ENCODE results near the gene OMD.

The OMD gene

DNA sequence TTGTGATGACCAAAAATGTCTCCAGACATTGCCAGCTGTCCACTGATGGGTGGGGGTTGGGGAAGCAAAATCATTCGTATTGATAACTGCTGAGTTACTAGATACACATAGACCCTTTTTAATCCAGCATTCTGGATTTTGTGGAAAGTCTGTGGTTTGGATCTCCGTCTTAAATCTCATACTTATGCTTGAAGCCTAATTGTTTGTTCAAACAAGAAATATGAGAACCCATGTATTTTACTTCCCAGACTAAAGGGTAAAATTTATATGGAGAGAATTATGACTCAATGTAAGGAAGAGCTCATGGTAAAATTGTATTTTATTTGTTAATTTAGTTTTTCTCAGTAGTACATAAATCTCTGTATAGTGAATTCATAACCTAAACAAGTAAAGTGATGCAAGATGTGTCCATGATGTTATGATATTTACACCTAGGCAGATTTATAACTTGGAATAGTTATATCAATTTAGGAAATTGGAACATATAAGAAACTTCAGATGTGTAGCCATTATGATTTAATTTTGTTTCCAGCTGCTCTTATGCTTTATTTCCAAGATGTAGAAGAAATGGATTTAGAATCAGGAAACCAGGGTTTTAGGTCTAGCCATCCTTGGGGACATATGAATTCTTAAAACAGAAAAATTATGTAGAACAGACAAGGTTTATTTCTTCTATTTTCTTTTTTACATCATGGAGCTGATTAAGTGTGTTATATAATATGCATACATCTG lies 15.4 kb downstream of the OMD start:
- no peak for DNase-seq

GRCh38 chr9:92407818-92408217 lies 16.5 kb downstream of the OMD start:
- no peak for DNase-seq

GRCh38 chr9:92406477-92406876 lies 17.8 kb downstream of the OMD start:
- DNase-seq: no peak

DNA sequence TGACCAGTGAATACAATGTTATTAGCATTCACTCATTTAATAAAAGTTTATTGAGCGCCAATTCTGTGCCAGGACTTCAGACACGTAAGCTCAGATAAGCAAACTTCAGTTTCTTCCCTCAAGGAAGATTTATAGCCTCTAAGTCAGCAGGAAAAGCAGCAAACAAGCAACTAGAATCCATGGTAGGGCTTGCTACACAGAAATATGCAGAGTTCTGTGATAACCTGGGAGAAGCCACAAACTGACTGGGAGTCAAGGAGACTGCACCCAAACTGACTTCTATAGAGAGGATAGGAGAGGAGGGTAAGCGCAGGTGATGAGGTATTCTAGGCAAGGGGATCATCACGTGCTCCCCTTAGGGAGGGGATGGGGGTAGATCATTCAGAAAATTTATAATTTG lies 18.5 kb downstream of the OMD start:
- DNase-seq: no peak

- DNase-seq: no peak
These were observed 20.0 kb downstream of the OMD start, which contains the start of gene OGN for GRCh38 chr9:92404042-92404836. OGN (minus strand) TSS chr9:92404578; CDS start chr9:92403407, 1,171 bp downstream.

- no peak for DNase-seq
These were observed 21.2 kb downstream of the OMD start for GRCh38 chr9:92402826-92403745.

DNA sequence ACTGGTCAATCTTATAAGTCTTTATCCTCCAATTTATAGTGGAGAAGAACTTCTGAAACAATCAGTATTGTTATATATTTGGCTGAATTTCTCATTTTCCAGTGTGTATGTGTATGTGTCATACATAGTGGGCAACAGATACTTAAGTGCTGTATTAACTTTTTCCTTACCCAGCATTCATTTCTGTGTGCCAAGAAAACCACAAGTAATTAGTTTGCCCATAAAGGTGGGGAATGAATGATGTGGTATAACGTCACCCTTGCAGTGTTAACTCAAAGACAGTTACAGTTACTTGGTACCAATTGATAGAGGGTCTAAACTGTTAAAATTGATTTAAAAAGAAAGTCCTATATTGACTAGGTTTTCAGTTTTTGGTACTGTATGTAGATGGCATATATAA lies 21.9 kb downstream of the OMD start:
- no peak for DNase-seq

DNA sequence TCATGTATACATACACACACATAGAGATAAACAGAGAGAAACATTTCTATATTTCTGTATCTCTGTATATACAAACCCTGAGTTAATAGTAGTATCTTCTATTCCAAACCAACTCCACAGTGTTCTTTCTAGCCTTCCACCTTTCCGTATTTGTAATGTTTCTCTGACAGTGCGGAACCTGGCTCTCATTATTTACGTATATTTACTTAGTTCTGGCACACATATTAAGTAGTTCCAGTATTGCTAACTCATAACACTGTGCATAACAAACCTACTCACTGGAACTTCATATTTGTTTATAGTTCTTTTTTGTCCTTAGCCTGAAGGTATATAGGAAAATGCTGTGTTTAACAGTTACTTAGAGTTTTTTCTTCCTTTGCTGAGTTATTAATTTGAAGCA lies 26.4 kb downstream of the OMD start:
- DNase-seq: no peak

DNA sequence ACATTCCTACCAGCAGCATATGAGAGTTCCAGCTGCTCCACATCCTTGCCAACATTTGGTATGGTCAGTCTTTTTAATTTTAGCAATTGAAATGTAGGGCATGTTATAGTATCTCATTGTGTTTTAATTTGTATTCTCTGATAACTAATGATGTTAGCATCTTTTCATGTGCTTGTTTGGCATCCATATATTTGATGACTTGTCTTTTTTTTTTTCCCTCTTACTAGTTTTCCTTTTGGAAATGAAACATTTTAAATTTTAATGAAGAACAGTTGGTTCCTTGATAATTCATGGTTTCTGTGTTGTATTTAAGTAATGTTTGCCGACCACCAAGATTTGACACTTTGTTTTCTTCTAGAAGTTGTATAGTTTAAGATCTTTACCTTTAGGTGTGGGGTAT lies 28.7 kb downstream of the OMD start:
- no peak for DNase-seq

GRCh38 chr9:92393686-92394085 lies 30.6 kb downstream of the OMD start:
- no peak for DNase-seq

DNA sequence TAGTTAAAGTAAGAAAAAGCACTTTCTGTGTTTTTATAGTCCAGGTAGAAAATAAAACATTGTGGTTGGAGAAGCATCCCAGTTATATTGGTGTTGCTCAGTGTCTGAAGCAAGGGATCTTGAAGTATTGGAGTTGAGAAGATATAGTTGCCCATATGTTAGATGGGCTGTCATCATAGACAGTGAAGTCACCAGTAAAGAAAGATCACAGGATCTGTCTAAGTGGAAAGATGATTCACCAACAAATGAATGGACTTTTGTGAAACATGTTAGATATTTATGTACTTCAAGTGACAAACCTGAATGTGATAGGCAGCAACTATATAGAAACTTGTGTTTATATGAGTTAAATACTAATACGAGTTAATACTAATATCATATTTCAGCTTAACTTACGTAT lies 31.6 kb downstream of the OMD start:
- no peak for DNase-seq

DNA sequence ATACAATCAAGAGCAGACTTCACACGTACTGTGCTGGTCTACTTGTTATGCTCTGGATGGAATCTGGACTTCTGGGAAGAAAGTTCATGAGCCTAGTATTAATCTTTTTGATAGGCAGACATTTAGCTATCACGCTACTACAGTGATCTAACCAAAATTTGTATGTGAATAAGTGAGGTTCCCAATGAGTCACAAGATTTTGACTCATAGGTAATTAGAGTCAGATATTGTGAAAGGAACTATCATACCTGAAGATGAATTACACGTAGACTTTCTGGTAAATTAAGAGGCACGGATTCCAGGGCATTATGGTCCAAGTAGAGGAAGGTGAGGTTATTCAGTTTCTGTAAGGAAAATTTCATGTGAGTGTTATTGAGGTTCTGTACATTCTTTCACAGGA lies 38.3 kb downstream of the OMD start:
- DNase-seq: no peak

GRCh38 chr9:92385477-92385876 lies 38.8 kb downstream of the OMD start:
- no peak for DNase-seq

DNA sequence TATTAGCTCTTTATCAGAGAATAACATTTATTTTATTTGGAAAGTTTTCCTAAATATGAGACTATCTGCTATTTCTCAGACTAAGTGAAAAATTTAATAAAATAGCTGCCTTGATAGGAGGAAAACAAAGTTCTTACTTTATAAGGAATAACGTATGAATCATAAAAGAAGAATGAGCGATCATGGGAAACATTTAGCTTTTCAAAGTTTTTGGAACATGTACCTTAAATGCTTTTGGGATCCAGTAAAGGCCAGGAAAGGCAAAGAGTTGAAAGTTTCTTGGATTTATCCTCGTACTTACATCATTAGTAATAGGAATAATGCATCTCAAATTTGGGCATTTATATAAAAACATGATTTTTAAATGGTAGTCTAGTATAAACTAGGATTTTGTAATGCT lies 39.3 kb downstream of the OMD start:
- no peak for DNase-seq

DNA sequence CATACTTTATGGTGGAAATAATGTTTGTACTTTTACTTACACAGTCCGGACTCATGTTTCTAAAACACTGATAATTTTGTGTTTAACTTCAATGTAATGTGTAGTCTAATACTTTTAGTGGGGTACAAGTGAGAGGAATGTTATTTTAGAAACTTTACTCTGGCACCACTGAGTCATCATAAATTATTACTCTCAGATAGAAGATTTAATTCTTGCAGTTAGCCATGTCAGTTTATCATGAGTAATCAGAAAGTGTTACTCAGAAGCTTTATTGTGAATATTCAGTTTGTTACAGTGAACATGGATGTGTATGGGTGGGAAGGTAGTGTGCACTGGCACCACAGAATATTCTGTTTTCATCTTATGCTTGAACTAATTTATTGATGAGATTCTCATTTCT lies 39.9 kb downstream of the OMD start:
- DNase-seq: no peak

DNA sequence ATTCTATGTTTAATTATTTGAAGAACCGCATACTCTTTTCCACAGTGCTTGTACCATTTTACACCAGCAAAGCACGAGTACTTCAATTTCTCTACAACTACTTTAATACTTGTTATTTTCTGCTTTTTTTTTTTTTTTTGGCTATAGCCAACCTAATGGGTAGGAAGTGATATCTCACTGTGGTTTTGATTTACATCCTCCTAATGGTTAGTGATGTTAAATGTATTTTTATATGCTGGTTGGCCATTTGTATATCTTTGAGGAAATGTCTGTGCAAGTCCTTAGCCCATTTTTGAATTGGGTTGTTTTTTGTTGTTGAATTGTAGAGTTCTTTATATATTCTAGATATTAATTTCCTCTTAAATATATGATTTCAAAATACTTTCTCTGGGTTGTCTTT lies 42.5 kb downstream of the OMD start:
- DNase-seq: no peak

DNA sequence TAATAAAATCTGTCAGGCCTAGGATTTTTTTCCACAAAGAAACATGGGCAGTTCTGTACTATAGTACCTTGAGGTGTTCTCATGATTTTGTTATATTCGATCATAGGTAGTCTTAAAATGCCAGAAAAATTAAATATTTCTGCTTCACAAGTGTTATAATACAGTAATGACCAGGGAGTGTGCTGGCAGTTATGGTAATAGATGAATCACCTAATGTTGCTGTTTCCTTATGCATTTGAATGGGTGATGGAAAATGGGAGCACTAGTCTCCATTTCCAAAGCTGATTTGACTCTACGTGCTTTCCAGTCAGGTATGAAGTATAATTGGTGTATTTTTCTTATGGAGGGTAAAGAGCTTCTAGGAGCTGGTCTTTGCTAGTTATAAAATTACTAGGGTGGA lies 43.7 kb downstream of the OMD start:
- no peak for DNase-seq

DNA sequence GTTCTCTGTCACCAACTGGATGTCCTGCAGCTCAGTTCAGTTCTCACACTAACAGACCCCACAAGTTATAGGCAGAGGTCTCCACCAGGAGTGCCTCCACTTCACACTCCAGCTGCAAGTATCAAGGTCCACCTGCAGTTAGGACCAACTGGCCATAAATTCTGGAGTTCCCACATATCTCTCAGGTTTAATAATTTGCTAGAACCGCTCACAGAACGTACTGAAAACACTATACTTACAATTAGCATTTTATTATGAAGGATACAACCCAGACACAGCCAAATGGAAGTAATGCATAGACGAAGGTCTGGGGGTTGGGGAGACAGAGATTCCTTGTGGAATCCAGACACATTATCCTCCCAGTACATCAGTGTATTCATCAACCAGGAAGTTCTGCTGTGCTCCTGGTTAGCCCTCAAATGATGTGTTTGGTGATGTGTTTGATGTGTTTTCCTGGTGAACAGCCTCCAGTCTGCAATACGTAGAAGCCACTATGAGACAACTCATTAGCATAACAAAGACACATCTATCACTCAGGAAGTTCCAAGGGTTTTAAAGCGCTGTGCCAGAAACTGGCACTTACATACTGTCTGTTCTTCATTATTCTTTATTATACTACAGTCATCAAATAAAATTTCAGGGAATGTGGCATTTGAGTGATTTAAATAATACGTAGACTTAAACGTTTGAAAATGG lies 45.3 kb downstream of the OMD start:
- DNase-seq: no peak

- no peak for DNase-seq
These were observed 46.4 kb downstream of the OMD start for GRCh38 chr9:92377876-92378275.

GRCh38 chr9:92373167-92373566 lies 51.1 kb downstream of the OMD start:
- no peak for DNase-seq

DNA sequence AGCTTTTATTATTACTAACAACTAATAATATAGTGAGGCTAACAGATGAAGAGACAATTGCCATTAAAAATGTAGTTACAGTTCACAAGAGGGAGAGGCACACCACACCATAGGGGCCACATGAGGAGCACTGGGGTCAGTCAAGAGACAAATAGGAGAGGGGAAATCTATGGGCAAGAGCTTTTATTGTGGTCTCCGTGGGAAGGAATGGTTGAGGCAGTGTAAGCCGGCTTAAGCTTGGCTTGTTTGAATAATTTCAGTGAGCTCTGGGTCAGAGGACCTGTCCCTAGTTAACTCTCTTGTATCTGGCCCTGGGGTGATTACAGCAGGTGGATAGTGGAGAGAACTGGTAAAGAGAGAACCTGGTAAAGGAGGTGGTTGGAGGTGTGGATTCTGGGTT lies 55.2 kb downstream of the OMD start:
- DNase-seq: no peak

All from left hindlimb (tissue), 1 donor.